HG03196 (cell line): Measurements from ENCODE around the gene PSME3.
"Not testable (repeated sequence)": the region's sequence is repeated elsewhere in the genome, so short reads cannot be mapped to it uniquely, and the experiment has no call there.

Experiments used
- ATAC-seq: cut with Tn5 transposase; IDR thresholded peaks from one replicate; pipeline ENCODE4 v1.9.1; 2021; ENCODE audit not compliant: unreplicated experiment

The PSME3 gene

GRCh38 chr17:42873932-42874695 lies 40.9 kb downstream of the PSME3 start:
- ATAC-seq = not testable (repeated sequence)

DNA sequence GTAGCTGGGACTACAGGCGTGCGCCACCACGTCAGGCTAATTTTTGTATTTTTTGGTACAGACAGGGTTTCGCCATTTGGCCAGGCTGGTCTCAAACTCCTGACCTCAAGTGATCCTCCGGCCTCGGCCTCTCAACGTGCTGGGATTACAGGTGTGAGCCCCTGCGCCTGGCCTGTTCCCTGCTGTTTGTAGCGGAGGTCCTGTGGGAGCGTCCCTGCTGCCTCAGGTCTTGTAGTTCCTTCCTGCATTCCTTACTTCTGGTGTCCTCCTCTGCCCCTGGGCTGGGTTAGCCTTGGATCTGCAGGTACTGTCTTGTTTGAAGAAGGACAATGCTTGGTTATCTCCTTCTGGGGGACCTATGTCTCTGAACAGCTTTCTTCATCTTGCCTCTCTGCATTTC lies 43.8 kb downstream of the PSME3 start:
- no peak for ATAC-seq

- ATAC-seq = no peak
These were observed 45.1 kb downstream of the PSME3 start for GRCh38 chr17:42878123-42878880.

GRCh38 chr17:42878924-42879595 lies 45.9 kb downstream of the PSME3 start:
- ATAC-seq = no peak

- ATAC-seq = no peak
These were observed 46.4 kb downstream of the PSME3 start for GRCh38 chr17:42879596-42879985.

DNA sequence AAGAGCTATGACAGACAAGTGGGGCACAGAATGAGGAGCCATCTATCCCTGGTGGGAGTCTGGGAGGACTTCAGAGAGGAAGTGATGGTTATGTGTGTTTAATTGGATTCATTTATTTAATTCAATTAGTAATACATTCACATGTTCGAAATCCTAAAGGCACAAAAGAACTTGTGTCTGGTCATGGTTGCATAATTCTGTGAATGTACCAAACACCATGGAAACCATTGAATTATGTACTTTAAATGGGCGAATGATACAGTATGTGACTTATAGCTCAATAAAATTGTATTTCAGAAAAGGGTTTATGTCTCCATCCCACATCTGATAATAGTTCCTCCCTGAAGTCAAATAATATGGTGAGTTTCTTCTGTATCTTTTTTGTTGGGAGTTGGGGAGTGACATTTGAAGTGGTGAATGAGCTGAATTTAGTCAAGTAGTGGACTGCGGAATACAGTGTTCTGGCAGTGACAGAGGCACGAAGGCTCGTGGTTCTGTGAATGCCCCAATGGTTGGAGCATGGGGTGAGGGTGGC lies 47.6 kb downstream of the PSME3 start:
- ATAC-seq = no peak

DNA sequence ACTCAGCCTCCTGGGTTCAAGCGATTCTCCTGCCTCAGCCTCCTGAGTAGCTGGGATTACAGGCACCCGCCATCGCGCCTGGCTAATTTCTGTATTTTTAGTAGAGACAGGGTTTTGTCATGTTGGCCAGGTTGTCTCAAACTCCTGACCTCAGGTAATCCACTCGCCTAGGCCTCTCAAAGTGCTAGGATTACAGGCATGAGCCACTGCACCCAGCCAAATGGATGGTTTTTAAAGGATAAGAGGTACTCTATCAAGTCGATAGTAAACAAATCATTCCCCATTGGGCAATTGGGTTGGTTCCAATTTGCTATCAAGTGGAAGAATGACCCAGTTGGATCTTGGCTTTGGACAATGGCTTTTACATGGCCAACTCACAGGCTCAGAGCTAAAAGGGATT lies 48.5 kb downstream of the PSME3 start:
- ATAC-seq = not testable (repeated sequence)

GRCh38 chr17:42882166-42882565 lies 49.0 kb downstream of the PSME3 start:
- ATAC-seq = no peak

- ATAC-seq = no peak
These were observed 50.8 kb downstream of the PSME3 start for GRCh38 chr17:42883802-42884558.

- not testable (repeated sequence) for ATAC-seq
These were observed 52.6 kb downstream of the PSME3 start for GRCh38 chr17:42885806-42886205.

- ATAC-seq = no peak
These were observed 53.3 kb downstream of the PSME3 start for GRCh38 chr17:42886283-42887176.

GRCh38 chr17:42889809-42890208 lies 56.6 kb downstream of the PSME3 start:
- ATAC-seq = no peak

DNA sequence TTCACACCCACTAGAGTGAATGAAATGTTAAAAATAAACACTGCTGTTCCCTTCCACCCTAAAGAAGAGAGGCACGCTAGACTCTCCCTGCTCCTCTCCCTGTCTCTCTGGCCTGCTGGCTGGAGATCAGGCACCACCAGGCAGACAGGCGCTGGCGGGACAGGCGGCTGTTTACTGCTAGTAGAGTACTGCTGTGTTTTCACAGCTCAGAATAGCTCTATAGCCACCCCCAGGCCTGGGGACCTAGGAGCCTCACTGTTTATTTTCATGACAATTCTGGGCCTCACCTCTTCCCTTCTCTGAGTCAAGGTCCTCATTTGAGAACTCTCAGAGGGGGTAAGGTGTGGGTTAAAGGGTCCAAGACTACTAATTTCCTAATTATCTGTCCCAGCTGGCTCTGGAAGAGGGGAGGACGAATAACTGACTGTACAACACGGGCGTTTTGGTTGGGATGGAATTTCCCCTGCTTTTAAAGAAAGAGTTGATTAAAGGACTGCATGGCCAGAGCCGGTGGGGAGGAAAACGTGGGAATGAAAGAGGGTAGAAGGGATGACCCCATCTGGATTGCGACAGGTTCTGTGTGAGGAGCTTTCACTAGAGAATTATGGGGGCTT lies 58.4 kb downstream of the PSME3 start:
- no peak for ATAC-seq

DNA sequence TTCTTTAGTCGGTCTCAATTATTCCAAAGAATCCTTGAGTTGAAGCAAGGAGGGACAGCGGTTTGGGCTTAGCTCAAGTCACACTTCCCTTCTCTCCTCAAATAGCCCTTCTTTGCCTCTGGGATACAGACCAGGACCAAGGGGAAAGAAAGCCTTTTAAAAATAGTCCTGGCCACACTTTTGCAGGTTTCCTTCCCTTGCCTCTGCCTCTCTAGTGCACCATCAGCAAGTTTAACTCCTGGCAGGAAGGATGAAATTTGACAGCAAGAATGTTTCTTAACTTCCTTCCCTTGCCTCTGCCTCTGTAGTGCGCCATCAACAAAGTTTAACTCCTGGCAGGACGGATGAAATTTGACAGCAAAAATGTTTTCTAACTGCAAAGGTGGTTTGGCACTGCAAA lies 60.2 kb downstream of the PSME3 start:
- ATAC-seq = no peak
